ENCODE measurements around the gene AQP2. TPM values are rescaled to one million over a fixed set of nuclear protein-coding genes. Genes with fewer than 3 reads are reported as not detected.
A peak's percentile ranks its signal among the peaks of the same experiment; 100 is the strongest.

Gene AQP2
- total and polyA plus RNA-seq, 7 experiments from 2014 or later: not detected

DNA sequence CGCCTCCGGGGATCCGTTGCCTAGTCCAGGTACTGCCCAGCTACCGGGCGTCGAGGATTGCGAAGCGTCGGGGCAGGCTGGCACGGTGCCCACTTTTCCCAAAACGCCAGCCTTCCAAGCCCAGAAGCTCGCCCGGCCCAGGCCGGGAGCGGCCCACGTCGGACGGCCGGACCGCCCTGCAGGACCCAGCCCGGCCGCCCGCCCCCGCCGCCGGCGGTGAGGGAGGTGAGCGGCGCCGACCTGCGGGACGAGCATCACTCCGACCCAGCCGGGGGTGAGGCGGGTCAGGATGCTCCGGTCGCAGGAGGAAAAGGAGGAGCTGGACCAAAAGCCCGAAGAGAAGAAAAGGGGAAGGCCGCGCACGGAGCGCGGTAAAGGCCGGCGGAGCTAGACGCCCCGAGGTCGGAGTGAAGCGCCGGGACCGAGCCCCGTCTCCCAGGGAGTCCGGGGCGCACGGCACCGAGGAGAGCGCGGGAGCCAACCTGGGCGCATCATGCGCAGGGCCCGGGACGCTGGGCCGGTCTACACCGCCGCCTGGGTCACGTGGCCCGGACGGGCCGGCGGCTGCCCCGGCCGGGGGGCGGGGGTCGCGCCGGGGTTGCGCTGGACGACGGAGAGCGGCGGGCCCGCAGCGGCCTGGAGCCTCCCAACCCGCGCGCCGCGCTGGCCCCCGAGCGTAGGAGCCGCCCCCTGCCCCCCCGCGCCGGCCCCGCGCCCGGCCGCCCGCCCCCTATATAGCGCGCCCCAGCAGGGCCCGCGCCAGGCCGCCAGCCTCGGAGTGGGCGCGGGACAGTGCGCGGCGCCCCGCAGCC, 10.8 kb downstream of the AQP2 start, which contains the start of gene AQP5:
AQP5 (plus strand) TSS at position 762 of the 812 bp plus-strand sequence. CDS start 146 bp downstream, outside the sequence.
- Mint-ChIP-seq H3K36me3 (peaks cover 0 to 6% (median 3%) of the 10 kb centered on the region in 5 donors), H3K27me3 (peaks cover 73 to 82% (median 77%) of the 10 kb centered on the region in 5 donors), H3K9me3 (peaks cover 0 to 7% (median 0%) of the 10 kb centered on the region in 11 donors), H3K4me1 (peaks cover 5 to 9% (median 8%) of the 10 kb centered on the region in 7 donors), H3K27ac (no peak within 1 kb of the TSS), H3K4me3 (peak within 1 kb of the TSS in 9 of 10 donors; percentile 21 to 85 (median 50))
- no peak for DNase-seq
- no peak within 1 kb of the TSS for H3K4me3 ChIP-seq (ENCODE audit: low read length)
- H3K36me3 ChIP-seq (ENCODE audit: control insufficient read depth in 2 of 3, insufficient read depth in 3 of 3, low read length in 3 of 3): no peaks in the 10 kb centered on the region
- no peak within 1 kb of the TSS for H3K27ac ChIP-seq (ENCODE audit: low read depth, low read length)
- H3K27me3 ChIP-seq (ENCODE audit: control insufficient read depth in 2 of 2, insufficient read depth in 2 of 2, low read length in 2 of 2): peaks cover 0 to 7% of the 10 kb centered on the region in 2 donors
- H3K9me3 ChIP-seq (ENCODE audit: control insufficient read depth in 2 of 3, low read length in 3 of 3): no peaks in the 10 kb centered on the region
- POLR2A ChIA-PET: no interaction called here
- H3K4me1 ChIP-seq (ENCODE audit: control insufficient read depth in 2 of 2, insufficient read depth in 2 of 2, low read length in 2 of 2): no peaks in the 10 kb centered on the region
- ATAC-seq: peak; percentile 16
- intact Hi-C loops (cut with micrococcal nuclease): no loop called here
- CTCF ChIA-PET: no interaction called here

DNA sequence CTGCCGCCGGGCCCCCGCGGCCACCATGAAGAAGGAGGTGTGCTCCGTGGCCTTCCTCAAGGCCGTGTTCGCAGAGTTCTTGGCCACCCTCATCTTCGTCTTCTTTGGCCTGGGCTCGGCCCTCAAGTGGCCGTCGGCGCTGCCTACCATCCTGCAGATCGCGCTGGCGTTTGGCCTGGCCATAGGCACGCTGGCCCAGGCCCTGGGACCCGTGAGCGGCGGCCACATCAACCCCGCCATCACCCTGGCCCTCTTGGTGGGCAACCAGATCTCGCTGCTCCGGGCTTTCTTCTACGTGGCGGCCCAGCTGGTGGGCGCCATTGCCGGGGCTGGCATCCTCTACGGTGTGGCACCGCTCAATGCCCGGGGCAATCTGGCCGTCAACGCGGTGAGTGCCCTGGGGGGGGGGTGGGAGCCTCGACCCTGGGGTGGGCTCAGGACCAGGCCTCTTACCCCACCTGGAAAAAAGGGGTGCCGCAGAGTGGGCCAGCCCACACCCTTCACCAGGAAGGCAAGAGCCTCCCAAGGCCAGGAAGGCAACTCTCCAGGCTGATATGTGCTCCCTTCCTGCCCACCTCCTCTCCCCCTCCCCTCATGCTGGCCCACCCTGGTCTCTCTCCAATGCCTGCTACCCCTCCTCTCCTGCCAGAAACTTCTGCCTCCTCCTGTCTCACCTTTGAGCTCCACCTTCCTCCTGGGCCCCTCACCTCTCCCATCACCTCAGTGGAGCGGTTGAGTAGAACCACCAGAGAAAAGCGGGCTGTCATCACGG, 11.6 kb downstream of the AQP2 start:
- ChIA-PET CTCF (interaction anchor here (0.9 kb wide), 1 partner anchor 107 kb away, joined by 3 read pairs; no protein-coding TSS in a partner anchor), POLR2A (no interaction called here)
- Histone ChIP-seq H3K27ac (ENCODE audit: low read depth, low read length) (no peak overlapping the region), H3K9me3 (ENCODE audit: control insufficient read depth in 2 of 3, low read length in 3 of 3) (no peaks in the 10 kb centered on the region), H3K4me3 (ENCODE audit: low read length) (no peak overlapping the region), H3K27me3 (ENCODE audit: control insufficient read depth in 2 of 2, insufficient read depth in 2 of 2, low read length in 2 of 2) (peaks cover 0 to 7% of the 10 kb centered on the region in 2 donors), H3K4me1 (ENCODE audit: control insufficient read depth in 2 of 2, insufficient read depth in 2 of 2, low read length in 2 of 2) (peaks cover 0 to 2% of the 10 kb centered on the region in 2 donors), H3K36me3 (ENCODE audit: control insufficient read depth in 2 of 3, insufficient read depth in 3 of 3, low read length in 3 of 3) (no peaks in the 10 kb centered on the region)
- ATAC-seq: no peak
- Mint-ChIP-seq H3K36me3 (peaks cover 0 to 6% (median 3%) of the 10 kb centered on the region in 5 donors), H3K4me1 (peaks cover 7 to 15% (median 8%) of the 10 kb centered on the region in 7 donors), H3K4me3 (peak overlapping the region in 2 of 10 donors; percentile 27 to 71), H3K27me3 (peaks cover 68 to 80% (median 71%) of the 10 kb centered on the region in 5 donors), H3K9me3 (peaks cover 0 to 6% (median 0%) of the 10 kb centered on the region in 11 donors), H3K27ac (no peak overlapping the region)
- DNase-seq: no peak
- intact Hi-C loops (cut with micrococcal nuclease): no loop called here

DNA sequence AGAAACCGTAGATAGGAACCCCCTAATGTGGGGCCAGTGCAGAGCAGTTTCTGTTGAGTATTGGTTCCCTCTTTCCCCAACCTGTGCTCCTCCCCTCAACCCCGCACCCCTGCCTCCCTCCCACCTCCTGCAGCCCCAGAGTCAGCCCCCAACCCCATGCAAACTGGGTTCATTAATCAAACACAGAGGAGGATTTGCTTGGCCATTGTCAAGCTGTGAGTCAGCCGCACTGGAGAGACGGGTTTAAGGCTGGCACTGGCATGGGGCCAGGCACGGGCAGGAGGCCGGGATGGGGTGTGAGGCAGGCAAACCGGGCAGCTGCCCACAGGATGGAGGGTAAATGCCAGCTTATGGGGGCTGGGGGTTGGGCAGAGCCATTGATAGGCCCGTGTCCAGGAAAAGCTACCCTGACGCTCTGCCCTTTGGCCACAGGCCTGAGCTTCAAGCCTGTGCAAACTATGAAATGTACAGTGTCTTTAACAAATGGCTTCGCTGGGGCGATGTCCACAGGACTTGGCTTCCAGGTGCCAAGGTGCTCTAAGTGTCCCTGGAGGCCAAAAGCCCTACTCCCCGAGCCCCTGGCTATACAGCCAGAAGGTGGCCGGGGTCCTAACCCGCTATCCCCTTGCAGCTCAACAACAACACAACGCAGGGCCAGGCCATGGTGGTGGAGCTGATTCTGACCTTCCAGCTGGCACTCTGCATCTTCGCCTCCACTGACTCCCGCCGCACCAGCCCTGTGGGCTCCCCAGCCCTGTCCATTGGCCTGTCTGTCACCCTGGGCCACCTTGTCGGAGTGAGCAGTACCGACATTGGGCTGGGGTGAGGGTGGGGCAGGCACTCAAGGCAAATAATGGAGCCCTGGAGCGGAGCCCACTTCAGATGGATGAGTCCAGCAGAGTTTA, 12.6 kb downstream of the AQP2 start:
- no peak overlapping the region for H3K4me3 ChIP-seq (ENCODE audit: low read length)
- Mint-ChIP-seq H3K4me3 (peak overlapping the region in 1 of 10 donors; percentile 71), H3K27me3 (peaks cover 58 to 71% (median 63%) of the 10 kb centered on the region in 5 donors), H3K27ac (no peak overlapping the region), H3K36me3 (peaks cover 0 to 6% (median 3%) of the 10 kb centered on the region in 5 donors), H3K4me1 (peaks cover 8 to 20% (median 9%) of the 10 kb centered on the region in 7 donors), H3K9me3 (peaks cover 0 to 6% (median 0%) of the 10 kb centered on the region in 11 donors)
- H3K27me3 ChIP-seq (ENCODE audit: control insufficient read depth in 2 of 2, insufficient read depth in 2 of 2, low read length in 2 of 2): peaks cover 0 to 7% of the 10 kb centered on the region in 2 donors
- ATAC-seq: no peak
- peaks cover 0 to 9% of the 10 kb centered on the region in 2 donors for H3K4me1 ChIP-seq (ENCODE audit: control insufficient read depth in 2 of 2, insufficient read depth in 2 of 2, low read length in 2 of 2)
- DNase-seq: no peak
- H3K9me3 ChIP-seq (ENCODE audit: control insufficient read depth in 2 of 3, low read length in 3 of 3): no peaks in the 10 kb centered on the region
- intact Hi-C loops (cut with micrococcal nuclease): no loop called here
- POLR2A ChIA-PET: no interaction called here
- H3K27ac ChIP-seq (ENCODE audit: low read depth, low read length): no peak overlapping the region
- H3K36me3 ChIP-seq (ENCODE audit: control insufficient read depth in 2 of 3, insufficient read depth in 3 of 3, low read length in 3 of 3): no peaks in the 10 kb centered on the region
- CTCF ChIA-PET: interaction anchor here (0.5 to 0.9 kb wide), 3 partner anchors 55 to 106 kb away, joined by 3 to 4 read pairs (median 3); no protein-coding TSS in a partner anchor

DNA sequence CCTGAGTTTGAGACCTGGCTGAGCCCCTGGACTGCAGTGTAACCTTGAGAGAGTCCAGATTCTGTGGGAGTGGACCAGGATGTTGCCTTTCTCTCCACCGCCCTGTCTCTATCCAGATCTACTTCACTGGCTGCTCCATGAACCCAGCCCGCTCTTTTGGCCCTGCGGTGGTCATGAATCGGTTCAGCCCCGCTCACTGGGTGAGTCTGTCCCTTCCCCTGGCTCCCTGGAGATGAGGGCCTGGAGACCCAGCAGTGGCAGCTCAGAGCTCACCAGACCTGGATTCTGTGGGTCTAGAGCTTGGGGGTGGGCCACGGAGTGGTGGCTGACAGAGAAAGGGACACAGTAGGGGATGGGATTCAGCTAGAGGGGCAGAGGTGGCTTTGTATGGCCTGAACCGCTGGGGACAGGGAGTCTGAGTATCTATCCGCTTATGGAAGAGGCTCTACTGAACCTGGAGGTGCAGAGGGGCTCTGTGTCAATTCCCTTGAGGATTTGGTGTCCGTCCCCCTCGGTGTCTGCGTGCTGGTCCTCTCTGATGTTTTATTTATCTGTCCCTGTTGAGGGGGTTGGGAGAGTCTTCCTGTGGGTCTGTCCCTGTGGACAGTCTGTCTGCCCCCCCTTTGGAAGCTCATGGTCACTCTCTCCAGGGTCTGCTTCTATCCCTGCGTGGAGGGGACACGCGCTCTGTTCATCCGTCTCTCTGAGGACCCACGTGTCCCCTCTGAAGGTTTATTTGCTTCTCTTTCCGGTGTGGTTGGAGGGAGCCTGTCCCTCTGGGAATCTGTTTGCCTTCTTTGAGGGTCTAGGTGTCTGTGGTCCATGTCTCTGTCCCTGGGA, 13.7 kb downstream of the AQP2 start:
- no peak for ATAC-seq
- no peak for DNase-seq
- Histone ChIP-seq H3K9me3 (ENCODE audit: control insufficient read depth in 2 of 3, low read length in 3 of 3) (no peaks in the 10 kb centered on the region), H3K27ac (ENCODE audit: low read depth, low read length) (no peak overlapping the region), H3K4me3 (ENCODE audit: low read length) (no peak overlapping the region), H3K4me1 (ENCODE audit: control insufficient read depth in 2 of 2, insufficient read depth in 2 of 2, low read length in 2 of 2) (peaks cover 0 to 9% of the 10 kb centered on the region in 2 donors), H3K36me3 (ENCODE audit: control insufficient read depth in 2 of 3, insufficient read depth in 3 of 3, low read length in 3 of 3) (no peaks in the 10 kb centered on the region), H3K27me3 (ENCODE audit: control insufficient read depth in 2 of 2, insufficient read depth in 2 of 2, low read length in 2 of 2) (no peaks in the 10 kb centered on the region)
- intact Hi-C loops (cut with micrococcal nuclease): no loop called here
- ChIA-PET POLR2A (no interaction called here), CTCF (interaction anchor here (0.7 to 4.2 kb wide), 2 partner anchors 18 to 60 kb away, joined by 3 to 21 read pairs; no protein-coding TSS in a partner anchor)
- no peak overlapping the region for H3K27ac Mint-ChIP-seq
- H3K27me3 Mint-ChIP-seq: peaks cover 47 to 62% (median 52%) of the 10 kb centered on the region in 5 donors
- peaks cover 8 to 20% (median 9%) of the 10 kb centered on the region in 7 donors for H3K4me1 Mint-ChIP-seq
- H3K4me3 Mint-ChIP-seq: no peak overlapping the region
- peaks cover 0 to 6% (median 3%) of the 10 kb centered on the region in 5 donors for H3K36me3 Mint-ChIP-seq
- peaks cover 0 to 4% (median 0%) of the 10 kb centered on the region in 11 donors for H3K9me3 Mint-ChIP-seq

DNA sequence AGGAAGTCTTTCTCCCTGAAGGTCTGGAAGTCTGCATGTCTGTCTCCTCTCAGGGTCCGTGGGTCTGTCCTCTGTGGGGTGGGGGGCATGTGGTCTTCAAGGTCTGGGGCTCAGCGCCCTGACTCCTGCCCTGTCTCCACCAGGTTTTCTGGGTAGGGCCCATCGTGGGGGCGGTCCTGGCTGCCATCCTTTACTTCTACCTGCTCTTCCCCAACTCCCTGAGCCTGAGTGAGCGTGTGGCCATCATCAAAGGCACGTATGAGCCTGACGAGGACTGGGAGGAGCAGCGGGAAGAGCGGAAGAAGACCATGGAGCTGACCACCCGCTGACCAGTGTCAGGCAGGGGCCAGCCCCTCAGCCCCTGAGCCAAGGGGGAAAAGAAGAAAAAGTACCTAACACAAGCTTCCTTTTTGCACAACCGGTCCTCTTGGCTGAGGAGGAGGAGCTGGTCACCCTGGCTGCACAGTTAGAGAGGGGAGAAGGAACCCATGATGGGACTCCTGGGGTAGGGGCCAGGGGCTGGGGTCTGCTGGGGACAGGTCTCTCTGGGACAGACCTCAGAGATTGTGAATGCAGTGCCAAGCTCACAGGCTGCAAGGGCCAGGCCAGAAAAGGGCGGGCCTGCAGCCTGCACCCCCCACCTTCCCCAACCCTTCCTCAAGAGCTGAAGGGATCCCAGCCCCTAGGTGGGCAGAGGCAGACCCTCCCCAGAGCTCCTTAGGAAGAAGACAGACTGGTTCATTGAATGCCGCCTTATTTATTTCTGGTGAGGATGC, 14.5 kb downstream of the AQP2 start:
- Mint-ChIP-seq H3K4me3 (no peak overlapping the region), H3K4me1 (peaks cover 8 to 20% (median 9%) of the 10 kb centered on the region in 7 donors), H3K27me3 (peaks cover 39 to 54% (median 45%) of the 10 kb centered on the region in 5 donors), H3K9me3 (peaks cover 0 to 4% (median 0%) of the 10 kb centered on the region in 11 donors), H3K36me3 (peaks cover 0 to 6% (median 3%) of the 10 kb centered on the region in 5 donors), H3K27ac (no peak overlapping the region)
- Histone ChIP-seq H3K36me3 (ENCODE audit: control insufficient read depth in 2 of 3, insufficient read depth in 3 of 3, low read length in 3 of 3) (no peaks in the 10 kb centered on the region), H3K9me3 (ENCODE audit: control insufficient read depth in 2 of 3, low read length in 3 of 3) (no peaks in the 10 kb centered on the region), H3K27ac (ENCODE audit: low read depth, low read length) (no peak overlapping the region), H3K4me1 (ENCODE audit: control insufficient read depth in 2 of 2, insufficient read depth in 2 of 2, low read length in 2 of 2) (peaks cover 0 to 9% of the 10 kb centered on the region in 2 donors), H3K4me3 (ENCODE audit: low read length) (no peak overlapping the region), H3K27me3 (ENCODE audit: control insufficient read depth in 2 of 2, insufficient read depth in 2 of 2, low read length in 2 of 2) (no peaks in the 10 kb centered on the region)
- ChIA-PET POLR2A (no interaction called here), CTCF (interaction anchor here (3.1 to 4.5 kb wide), 4 partner anchors 19 to 104 kb away, joined by 8 to 42 read pairs (median 26); no protein-coding TSS in a partner anchor)
- ATAC-seq: no peak
- intact Hi-C loops (cut with micrococcal nuclease): no loop called here
- no peak for DNase-seq

Data from naive thymus-derived CD4-positive, alpha-beta T cell (primary cell).